OCI-LY7 (cell line): ENCODE data around the gene EVI5.

Experiments used
- EZH2phosphoT487 ChIP-seq: fragments of 200-600 bp; sonication (generic); IDR thresholded peaks from 2 replicates; pipeline ENCODE4 v1.6.1; 2018; ENCODE audit warnings: low read depth, borderline replicate concordance, mild to moderate bottlenecking, mixed run types, antibody characterized with exemption, low read length, moderate library complexity, mixed read lengths
- TF ChIP-seq, protein P1 (sequence below): fragments of 200-600 bp; sonication (generic); conservative IDR thresholded peaks from 2 replicates; pipeline ENCODE4 v1.5.1; 2014; ENCODE audit warnings: mild to moderate bottlenecking, antibody characterized with exemption, low read length, moderate library complexity, mixed read lengths

DNA sequence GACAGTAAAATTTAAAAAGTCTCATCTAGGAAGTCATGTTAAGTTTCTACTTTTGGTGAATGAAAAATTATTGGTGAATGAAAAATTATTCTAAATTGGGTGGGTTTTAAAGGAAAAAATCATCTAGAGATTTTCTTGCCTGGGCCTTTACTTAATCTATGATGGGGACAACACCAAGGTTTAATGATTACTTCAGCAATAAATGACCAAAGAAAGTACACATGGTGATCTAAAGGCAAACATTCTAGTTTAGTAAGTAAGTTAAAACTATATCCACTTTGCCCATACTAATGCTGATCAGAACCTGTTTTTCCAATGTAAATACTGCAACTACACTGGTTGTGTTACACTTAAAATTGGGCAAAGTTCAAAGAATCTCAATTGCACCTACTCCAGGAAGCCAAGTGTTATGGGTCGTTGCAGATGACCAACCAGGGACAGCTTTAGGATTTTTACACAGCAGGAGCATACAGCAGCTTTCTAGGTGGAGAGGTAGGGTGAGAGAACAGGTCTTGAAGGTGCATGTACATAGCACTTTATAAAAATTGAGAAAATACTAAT lies 32.3 kb upstream of the EVI5 start:
- TF ChIP-seq, protein P1, sequence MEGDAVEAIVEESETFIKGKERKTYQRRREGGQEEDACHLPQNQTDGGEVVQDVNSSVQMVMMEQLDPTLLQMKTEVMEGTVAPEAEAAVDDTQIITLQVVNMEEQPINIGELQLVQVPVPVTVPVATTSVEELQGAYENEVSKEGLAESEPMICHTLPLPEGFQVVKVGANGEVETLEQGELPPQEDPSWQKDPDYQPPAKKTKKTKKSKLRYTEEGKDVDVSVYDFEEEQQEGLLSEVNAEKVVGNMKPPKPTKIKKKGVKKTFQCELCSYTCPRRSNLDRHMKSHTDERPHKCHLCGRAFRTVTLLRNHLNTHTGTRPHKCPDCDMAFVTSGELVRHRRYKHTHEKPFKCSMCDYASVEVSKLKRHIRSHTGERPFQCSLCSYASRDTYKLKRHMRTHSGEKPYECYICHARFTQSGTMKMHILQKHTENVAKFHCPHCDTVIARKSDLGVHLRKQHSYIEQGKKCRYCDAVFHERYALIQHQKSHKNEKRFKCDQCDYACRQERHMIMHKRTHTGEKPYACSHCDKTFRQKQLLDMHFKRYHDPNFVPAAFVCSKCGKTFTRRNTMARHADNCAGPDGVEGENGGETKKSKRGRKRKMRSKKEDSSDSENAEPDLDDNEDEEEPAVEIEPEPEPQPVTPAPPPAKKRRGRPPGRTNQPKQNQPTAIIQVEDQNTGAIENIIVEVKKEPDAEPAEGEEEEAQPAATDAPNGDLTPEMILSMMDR: no peak
- no peak for TF ChIP-seq EZH2phosphoT487
